ENCODE results near the gene CHIC2. TPM values are rescaled to one million over a fixed set of nuclear protein-coding genes. Genes with fewer than 3 reads are reported as not detected.

The CHIC2 gene
- total and polyA plus RNA-seq, 2 donors (not counting 1 experiment from before 2014, with no cell fraction given) = 39.4 to 52.0 TPM

GRCh38 chr4:54100595-54101189 lies 36.3 kb upstream of the CHIC2 start:
- peaks cover 13% of the 10 kb centered on the region for H3K4me1 ChIP-seq (ENCODE audit: control insufficient read depth, extremely low read depth, insufficient read depth, low read length)
- H4K20me1 ChIP-seq (ENCODE audit: control insufficient read depth, extremely low read depth, insufficient read depth, low read length) = no peaks in the 10 kb centered on the region
- no peak for DNase-seq (ENCODE audit: low read depth in 2 of 2)
- peaks cover 31% of the 10 kb centered on the region for H3K27me3 ChIP-seq (ENCODE audit: control insufficient read depth, insufficient read depth, low read length)
- no peak overlapping the region for H3K9ac ChIP-seq (ENCODE audit: insufficient read depth, low read length)
- peak overlapping the region; percentile 44 to 59 (median 52) for H3K4me3 ChIP-seq (replicated peaks in 1 of 4; ENCODE audit: control extremely low read depth in 1 of 4, insufficient read depth in 1 of 4, low read depth in 3 of 4, low read length in 4 of 4)
- H3K36me3 ChIP-seq (ENCODE audit: control insufficient read depth, insufficient read depth, low read length) = no peaks in the 10 kb centered on the region
- H3K27ac ChIP-seq (ENCODE audit: insufficient read depth, low read length) = no peak overlapping the region
- no peaks in the 10 kb centered on the region for H3K9me3 ChIP-seq (ENCODE audit: control insufficient read depth, insufficient read depth, low read depth, low read length)
- H3K79me2 ChIP-seq (ENCODE audit: control insufficient read depth, insufficient read depth, low read length) = no peaks in the 10 kb centered on the region
- TF ChIP-seq, protein P1, sequence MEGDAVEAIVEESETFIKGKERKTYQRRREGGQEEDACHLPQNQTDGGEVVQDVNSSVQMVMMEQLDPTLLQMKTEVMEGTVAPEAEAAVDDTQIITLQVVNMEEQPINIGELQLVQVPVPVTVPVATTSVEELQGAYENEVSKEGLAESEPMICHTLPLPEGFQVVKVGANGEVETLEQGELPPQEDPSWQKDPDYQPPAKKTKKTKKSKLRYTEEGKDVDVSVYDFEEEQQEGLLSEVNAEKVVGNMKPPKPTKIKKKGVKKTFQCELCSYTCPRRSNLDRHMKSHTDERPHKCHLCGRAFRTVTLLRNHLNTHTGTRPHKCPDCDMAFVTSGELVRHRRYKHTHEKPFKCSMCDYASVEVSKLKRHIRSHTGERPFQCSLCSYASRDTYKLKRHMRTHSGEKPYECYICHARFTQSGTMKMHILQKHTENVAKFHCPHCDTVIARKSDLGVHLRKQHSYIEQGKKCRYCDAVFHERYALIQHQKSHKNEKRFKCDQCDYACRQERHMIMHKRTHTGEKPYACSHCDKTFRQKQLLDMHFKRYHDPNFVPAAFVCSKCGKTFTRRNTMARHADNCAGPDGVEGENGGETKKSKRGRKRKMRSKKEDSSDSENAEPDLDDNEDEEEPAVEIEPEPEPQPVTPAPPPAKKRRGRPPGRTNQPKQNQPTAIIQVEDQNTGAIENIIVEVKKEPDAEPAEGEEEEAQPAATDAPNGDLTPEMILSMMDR (conservative IDR thresholded peaks at IDR 0.05 in 1 of 2, IDR thresholded peaks at IDR 0.05 in 1 of 2; ENCODE audit: low read depth in 1 of 2, low read length in 2 of 2) = no peak
- no peak for TF ChIP-seq EZH2 (IDR thresholded peaks at IDR 0.05; ENCODE audit: low read length, missing control alignments)
- no peak overlapping the region for H2AFZ ChIP-seq (ENCODE audit: low read length)
- peak overlapping the region; percentile 93 for H3K4me2 ChIP-seq (ENCODE audit: extremely low read depth, insufficient read depth, low read length)

DNA sequence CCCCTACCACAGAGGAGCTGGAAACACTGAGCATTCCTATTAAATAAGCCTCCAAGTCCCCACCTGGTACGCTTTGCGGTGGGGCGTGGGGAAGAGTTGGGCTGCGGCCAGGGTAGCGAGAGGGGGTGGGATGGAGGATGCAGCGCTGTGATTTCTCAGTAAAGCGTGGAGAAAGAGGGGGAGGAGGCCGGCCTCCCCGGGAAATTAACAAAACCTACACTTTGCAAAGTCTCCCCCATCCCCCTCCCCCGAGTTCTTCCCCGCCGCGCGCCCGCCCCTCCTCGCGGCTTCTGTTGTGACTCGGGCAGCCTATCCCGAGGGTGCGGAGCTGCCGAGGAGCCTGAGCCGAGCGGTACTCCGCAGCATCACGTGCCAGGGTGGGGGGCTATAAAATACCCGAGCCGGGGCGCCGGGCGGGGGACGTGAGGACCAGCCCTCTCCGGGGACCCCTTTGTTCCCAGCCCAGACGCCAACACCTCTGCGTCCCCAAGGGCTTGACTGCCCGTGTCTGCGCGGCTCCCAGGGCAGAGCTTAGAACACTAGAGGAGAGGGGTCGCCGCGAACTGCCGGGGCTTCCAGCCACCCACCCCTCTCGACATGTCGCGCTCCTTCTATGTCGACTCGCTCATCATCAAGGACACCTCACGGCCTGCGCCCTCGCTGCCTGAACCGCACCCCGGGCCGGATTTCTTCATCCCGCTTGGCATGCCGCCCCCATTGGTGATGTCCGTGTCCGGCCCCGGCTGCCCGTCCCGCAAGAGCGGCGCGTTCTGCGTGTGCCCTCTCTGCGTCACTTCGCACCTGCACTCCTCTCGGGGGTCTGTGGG lies 35.6 kb upstream of the CHIC2 start, which contains the start of gene GSX2:
Gene GSX2 (plus strand): TSS at position 416 of the 827 bp plus-strand sequence. CDS start 182 bp downstream, at position 598.
- H3K4me3 ChIP-seq (replicated peaks in 1 of 4; ENCODE audit: control extremely low read depth in 1 of 4, insufficient read depth in 1 of 4, low read depth in 3 of 4, low read length in 4 of 4) = peak within 1 kb of the TSS; percentile 44 to 59 (median 52)
- peaks cover 13% of the 10 kb centered on the region for H3K4me1 ChIP-seq (ENCODE audit: control insufficient read depth, extremely low read depth, insufficient read depth, low read length)
- peak in 1 of 2 donors; percentile 67 for DNase-seq (ENCODE audit: low read depth in 2 of 2)
- H3K27me3 ChIP-seq (ENCODE audit: control insufficient read depth, insufficient read depth, low read length) = peaks cover 31% of the 10 kb centered on the region
- no peaks in the 10 kb centered on the region for H3K9me3 ChIP-seq (ENCODE audit: control insufficient read depth, insufficient read depth, low read depth, low read length)
- H3K4me2 ChIP-seq (ENCODE audit: extremely low read depth, insufficient read depth, low read length) = peak within 1 kb of the TSS; percentile 93
- H4K20me1 ChIP-seq (ENCODE audit: control insufficient read depth, extremely low read depth, insufficient read depth, low read length) = no peaks in the 10 kb centered on the region
- TF ChIP-seq EZH2 (IDR thresholded peaks at IDR 0.05; ENCODE audit: low read length, missing control alignments) = no peak
- TF ChIP-seq, protein P1 (conservative IDR thresholded peaks at IDR 0.05 in 1 of 2, IDR thresholded peaks at IDR 0.05 in 1 of 2; ENCODE audit: low read depth in 1 of 2, low read length in 2 of 2) = no peak
- H2AFZ ChIP-seq (ENCODE audit: low read length) = peak within 1 kb of the TSS; percentile 54
- H3K27ac ChIP-seq (ENCODE audit: insufficient read depth, low read length) = no peak within 1 kb of the TSS
- peak within 1 kb of the TSS; percentile 20 for H3K9ac ChIP-seq (ENCODE audit: insufficient read depth, low read length)
- H3K36me3 ChIP-seq (ENCODE audit: control insufficient read depth, insufficient read depth, low read length) = no peaks in the 10 kb centered on the region
- no peaks in the 10 kb centered on the region for H3K79me2 ChIP-seq (ENCODE audit: control insufficient read depth, insufficient read depth, low read length)

- Histone ChIP-seq H3K27ac (ENCODE audit: insufficient read depth, low read length) (no peak overlapping the region), H3K9me3 (ENCODE audit: control insufficient read depth, insufficient read depth, low read depth, low read length) (no peaks in the 10 kb centered on the region), H3K27me3 (ENCODE audit: control insufficient read depth, insufficient read depth, low read length) (peaks cover 31% of the 10 kb centered on the region), H3K4me3 (replicated peaks in 1 of 4; ENCODE audit: control extremely low read depth in 1 of 4, insufficient read depth in 1 of 4, low read depth in 3 of 4, low read length in 4 of 4) (peak overlapping the region in 3 of 4 experiments; percentile 14 to 59 (median 53)), H3K4me2 (ENCODE audit: extremely low read depth, insufficient read depth, low read length) (peak overlapping the region; percentile 93), H2AFZ (ENCODE audit: low read length) (peak overlapping the region; percentile 9), H3K9ac (ENCODE audit: insufficient read depth, low read length) (no peak overlapping the region), H3K4me1 (ENCODE audit: control insufficient read depth, extremely low read depth, insufficient read depth, low read length) (peaks cover 13% of the 10 kb centered on the region), H3K36me3 (ENCODE audit: control insufficient read depth, insufficient read depth, low read length) (no peaks in the 10 kb centered on the region), H4K20me1 (ENCODE audit: control insufficient read depth, extremely low read depth, insufficient read depth, low read length) (no peaks in the 10 kb centered on the region), H3K79me2 (ENCODE audit: control insufficient read depth, insufficient read depth, low read length) (no peaks in the 10 kb centered on the region)
- no peak for DNase-seq (ENCODE audit: low read depth in 2 of 2)
- TF ChIP-seq, protein P1 (conservative IDR thresholded peaks at IDR 0.05 in 1 of 2, IDR thresholded peaks at IDR 0.05 in 1 of 2; ENCODE audit: low read depth in 1 of 2, low read length in 2 of 2) = no peak
- no peak for TF ChIP-seq EZH2 (IDR thresholded peaks at IDR 0.05; ENCODE audit: low read length, missing control alignments)
Measured at GRCh38 chr4:54099287-54099747, 34.9 kb upstream of the CHIC2 start.

Measured in fibroblast of lung (primary cell).